ENCODE measurements around the gene CDK5RAP2.
"Not testable (repeated sequence)": the region's sequence is repeated elsewhere in the genome, so short reads cannot be mapped to it uniquely, and the experiment has no call there.

Gene CDK5RAP2

GRCh38 chr9:120542701-120543490 lies 37.1 kb downstream of the CDK5RAP2 start:
- DNase-seq = no peak

GRCh38 chr9:120541921-120542320 lies 38.0 kb downstream of the CDK5RAP2 start:
- DNase-seq = no peak

- no peak for DNase-seq
Measured at GRCh38 chr9:120539951-120540350, 40.0 kb downstream of the CDK5RAP2 start.

GRCh38 chr9:120538339-120538738 lies 41.6 kb downstream of the CDK5RAP2 start:
- DNase-seq = no peak

DNA sequence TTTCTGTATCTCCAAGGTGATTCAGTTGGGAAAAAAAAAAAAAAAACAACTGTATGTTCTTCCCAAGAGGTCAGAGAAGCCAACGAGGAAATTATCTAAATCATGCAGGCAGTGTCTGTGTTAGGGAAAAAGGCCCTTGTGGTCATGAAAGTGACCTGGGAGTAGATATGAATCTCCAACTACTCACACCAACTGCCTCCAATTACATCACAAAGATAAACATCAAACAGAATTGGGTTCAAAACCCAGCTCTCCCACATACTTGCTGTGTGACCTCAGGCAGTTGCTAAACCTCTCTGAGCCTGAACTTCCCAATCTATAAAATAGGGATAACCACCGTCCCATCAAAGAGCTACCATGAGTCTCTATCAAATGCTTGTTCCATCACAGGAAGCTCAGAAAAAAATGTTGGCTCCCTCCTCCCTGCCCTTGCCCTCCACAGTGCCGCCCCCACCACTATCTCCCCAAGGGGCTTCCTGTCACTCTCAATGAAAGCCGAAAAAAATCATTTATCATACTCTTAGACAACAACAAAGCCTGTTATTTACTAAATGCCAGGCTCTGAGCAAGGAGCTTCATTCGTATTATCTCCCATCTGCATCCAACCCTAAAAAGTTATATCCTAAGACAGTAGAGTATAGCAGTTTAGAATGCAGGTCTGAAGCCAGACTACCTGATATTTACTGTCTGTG lies 42.9 kb downstream of the CDK5RAP2 start:
- no peak for DNase-seq

DNA sequence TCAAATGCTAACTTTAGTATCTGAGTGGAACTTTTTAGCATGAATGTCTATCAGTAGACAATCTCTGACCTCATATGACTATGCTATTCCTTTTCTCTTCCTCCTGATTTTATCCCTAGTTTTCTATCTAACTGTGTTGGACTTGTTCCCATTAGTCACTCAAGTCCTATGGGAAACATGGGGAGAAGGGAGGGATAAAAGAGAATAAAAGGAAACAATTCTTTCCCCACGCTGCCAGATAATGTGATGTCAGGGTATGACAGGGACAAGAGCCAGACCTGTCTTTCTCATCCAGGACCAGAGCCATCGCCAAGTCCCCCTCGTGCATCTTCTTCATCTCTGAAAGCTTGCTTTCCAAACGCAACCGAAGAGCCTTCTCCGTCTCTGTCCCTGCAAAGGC lies 43.9 kb downstream of the CDK5RAP2 start:
- no peak for DNase-seq

DNA sequence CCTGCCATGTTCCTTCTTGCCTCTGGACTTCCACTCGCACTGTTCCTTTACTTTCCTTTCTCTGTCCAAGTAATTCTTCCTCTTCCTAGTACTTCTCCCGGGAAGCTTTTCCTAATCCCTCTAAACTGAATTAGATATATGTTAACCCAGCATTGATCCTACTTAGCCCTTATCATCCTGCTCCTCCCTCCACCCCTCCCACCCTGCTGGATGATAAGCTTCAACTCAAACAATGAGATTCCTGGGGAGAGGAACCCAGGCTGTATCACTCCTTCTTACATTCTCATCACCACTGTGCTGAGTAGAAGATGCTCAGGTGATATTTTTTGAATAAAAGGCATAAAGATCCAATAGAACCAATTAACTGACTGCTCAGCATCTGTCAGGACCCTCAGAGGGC lies 45.7 kb downstream of the CDK5RAP2 start:
- DNase-seq = no peak

DNA sequence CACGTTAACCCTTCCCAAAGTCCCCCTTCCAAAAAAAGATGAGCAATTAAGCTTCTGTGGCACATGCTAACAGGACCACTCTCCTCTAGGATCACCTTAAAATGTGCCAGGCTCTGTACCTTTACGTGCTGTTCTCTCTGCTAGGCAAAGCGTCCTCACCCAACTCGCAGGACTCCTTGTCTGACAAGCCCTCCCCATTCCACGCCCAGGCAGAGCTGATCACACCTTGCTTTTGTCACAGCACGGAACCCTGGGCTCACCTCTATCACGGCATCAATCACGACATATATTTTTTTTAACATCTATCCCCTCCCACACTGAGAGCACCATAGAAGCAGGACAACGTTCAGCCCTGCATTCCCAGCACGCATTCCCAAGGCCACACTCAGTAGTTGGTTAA lies 47.1 kb downstream of the CDK5RAP2 start:
- DNase-seq = no peak

DNA sequence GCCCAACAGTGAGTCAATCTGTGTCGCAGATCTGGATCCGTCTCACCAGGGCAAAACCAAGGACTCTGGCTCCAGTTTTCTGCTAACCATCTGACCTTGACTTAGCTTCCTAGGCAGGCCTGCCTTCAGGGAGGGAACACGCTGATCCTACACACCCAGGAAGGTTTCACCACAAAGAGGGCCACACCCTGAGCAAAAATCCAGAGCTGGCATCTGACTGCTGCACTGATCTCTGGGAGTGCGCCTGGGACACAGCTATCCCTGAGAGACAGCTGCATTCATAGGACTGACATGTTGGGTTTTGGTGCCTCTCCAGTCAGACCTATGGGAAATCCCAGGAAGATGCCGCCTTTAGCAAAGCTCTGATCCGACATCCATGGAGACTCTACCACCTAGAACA lies 47.5 kb downstream of the CDK5RAP2 start:
- no peak for DNase-seq

- no peak for DNase-seq
Measured at GRCh38 chr9:120531683-120532300, 48.2 kb downstream of the CDK5RAP2 start.

- DNase-seq = not testable (repeated sequence)
Measured at GRCh38 chr9:120530220-120530832, 49.6 kb downstream of the CDK5RAP2 start.

DNA sequence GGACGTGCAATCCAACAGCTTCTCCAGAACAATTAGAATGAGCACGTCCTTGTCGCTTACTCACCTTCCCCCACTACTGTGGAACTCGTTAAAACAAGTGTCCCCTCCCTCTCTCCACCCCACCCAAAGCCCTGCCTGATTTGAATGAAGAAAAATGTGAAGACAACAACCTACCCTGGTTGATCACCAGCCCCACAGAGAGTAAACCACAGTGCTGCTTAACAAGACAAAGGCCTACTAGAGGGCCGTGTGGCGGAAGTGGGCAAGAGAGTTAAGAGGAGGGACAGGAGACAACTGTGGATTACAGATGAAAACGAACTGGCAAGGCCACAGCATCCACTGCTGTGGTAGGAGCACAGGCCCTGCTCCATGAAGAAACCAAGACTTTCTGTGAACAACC lies 51.1 kb downstream of the CDK5RAP2 start:
- DNase-seq = no peak

DNA sequence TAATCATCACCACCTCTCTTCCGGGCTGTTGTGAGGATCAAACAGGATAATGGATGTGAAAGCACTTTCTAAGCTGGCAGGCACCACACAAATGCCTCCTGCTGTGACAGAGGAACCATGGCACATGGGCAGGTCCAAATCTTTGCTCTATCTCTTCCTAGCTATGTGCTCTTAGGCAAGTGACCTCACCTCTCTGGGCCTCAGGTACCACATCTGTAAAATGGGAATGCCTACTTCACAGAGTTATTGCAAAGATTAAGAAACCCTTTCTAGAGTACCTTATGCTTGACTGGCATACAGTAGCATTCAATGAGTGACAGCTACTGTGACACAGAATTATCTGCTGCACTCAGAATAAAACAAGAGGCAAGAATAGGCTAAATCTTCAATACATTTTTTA lies 51.6 kb downstream of the CDK5RAP2 start:
- DNase-seq = no peak

DNA sequence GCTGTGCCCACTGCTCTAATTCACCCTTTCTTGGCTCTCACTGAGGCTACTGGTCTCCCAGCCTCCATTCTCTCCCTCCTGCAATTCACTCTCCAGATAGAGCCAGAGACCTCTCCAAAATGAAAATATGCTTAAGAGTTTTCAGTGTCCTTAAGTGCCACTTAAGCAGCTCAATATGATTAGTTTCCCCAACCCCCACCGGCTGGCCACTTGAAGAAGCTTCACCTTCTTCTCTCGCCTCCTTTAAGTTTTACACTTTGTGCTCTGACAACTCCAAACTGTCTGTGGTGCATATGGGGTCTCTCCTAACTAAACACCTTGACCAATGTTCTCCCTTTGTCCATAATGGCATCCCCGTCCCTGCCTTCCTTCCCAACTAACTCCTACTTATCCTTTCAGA lies 53.4 kb downstream of the CDK5RAP2 start:
- no peak for DNase-seq

DNA sequence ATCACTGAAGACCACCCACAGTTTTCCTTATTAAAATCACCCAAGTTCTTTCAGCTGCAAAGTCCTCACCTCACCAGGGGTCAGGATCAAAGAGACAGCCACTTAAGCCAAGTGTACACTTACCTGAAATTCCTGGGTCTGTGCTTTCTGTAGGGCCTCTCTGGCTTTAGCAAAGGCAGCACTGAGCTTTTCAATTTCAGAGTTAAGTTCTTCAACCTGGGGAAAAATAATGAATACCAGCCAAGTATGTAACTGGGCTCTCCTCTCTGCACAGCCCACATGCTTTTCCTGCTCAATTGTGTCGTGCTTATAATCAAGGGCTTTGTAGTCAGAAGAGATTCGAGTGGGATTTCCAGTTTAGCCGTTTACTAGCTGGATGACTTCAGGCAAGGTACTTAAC lies 55.1 kb downstream of the CDK5RAP2 start:
- DNase-seq = no peak

- no peak for DNase-seq
Measured at GRCh38 chr9:120524038-120524437, 55.9 kb downstream of the CDK5RAP2 start.

DNA sequence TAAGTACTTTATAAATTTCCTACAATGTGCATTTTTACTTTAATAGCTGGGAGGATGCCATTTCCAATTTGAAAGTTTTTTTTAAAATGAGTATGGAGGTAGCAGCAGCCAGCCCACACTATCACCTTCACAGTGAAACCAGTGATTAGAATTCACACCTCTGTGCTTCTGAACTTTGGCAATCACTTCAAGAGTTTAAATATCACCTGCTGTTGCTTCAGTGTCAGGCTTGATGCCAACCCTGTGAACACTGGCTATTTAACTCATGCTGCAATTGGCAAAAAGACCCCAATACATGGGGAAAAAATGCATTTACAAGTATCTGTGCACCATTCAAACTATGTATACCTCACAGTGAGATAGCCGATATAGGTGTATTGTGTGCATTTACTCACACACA lies 57.4 kb downstream of the CDK5RAP2 start:
- no peak for DNase-seq

GRCh38 chr9:120522032-120522431 lies 57.9 kb downstream of the CDK5RAP2 start:
- DNase-seq = no peak

GRCh38 chr9:120521101-120521500 lies 58.9 kb downstream of the CDK5RAP2 start:
- no peak for DNase-seq

DNA sequence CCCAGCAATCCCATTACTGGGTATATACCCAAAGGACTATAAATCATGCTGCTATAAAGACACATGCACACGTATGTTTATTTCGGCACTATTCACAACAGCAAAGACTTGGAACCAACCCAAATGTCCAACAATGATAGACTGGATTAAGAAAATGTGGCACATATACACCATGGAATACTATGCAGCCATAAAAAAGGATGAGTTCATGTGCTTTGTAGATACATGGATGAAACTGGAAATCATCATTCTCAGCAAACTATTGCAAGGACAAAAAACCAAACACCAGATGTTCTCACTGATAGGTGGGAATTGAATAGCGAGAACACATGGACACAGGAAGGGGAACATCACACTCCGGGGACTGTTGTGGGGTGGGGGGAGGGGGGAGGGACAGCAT lies 64.0 kb downstream of the CDK5RAP2 start:
- not testable (repeated sequence) for DNase-seq

- not testable (repeated sequence) for DNase-seq
Measured at GRCh38 chr9:120515481-120515880, 64.5 kb downstream of the CDK5RAP2 start.

GRCh38 chr9:120514405-120514804 lies 65.6 kb downstream of the CDK5RAP2 start:
- no peak for DNase-seq

DNA sequence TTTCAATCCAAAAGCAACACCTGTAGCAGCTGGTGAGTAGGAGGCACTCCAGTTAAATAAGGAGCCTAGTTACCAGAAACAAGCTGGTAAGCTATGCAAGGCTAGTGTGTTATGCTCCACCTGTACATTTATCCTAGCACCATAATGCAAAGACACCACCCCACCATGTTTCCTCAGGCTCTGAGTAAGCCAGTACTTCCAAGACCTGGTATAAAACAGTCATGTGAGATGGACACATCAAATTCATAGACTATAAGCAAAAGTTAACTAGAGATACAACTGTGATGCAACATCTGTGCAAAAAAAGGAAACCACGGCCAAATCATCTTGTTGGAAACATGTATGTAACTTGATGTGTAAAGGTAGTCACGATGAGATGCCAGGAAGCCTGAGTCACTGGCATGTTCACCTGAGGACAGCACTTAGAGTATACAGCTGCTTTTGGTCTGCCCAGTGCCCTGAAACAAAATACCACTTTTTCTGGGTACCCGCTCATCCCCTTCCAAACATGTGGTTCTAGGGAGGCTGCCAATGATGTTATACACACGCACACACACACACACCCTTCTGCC lies 66.1 kb downstream of the CDK5RAP2 start:
- no peak for DNase-seq

Data from activated CD4-positive, CD25-positive, alpha-beta regulatory T cell treated with anti-CD3 and anti-CD28 coated beads, Interleukin-2, amount 50 U/mL, for 72 hours (primary cell).